A673 (cell line): ENCODE measurements around the gene SOCS7.

Source experiments
- CTCF ChIP-seq: fragments of 300-800, 200-600 bp; sonication (generic); conservative IDR thresholded peaks from 2 replicates; pipeline ENCODE4 v1.5.1; 2017; ENCODE audit warnings: low read depth, mild to moderate bottlenecking, antibody characterized with exemption, low read length, moderate library complexity, mixed read lengths
- EZH2 ChIP-seq: fragments of 200-600 bp; sonication (generic); IDR thresholded peaks from 2 replicates; pipeline ENCODE4 v1.6.1; 2017; ENCODE audit warnings: borderline replicate concordance, low read depth, mild to moderate bottlenecking, mixed read lengths, antibody characterized with exemption, low read length; ENCODE audit not compliant: poor library complexity, severe bottlenecking

DNA sequence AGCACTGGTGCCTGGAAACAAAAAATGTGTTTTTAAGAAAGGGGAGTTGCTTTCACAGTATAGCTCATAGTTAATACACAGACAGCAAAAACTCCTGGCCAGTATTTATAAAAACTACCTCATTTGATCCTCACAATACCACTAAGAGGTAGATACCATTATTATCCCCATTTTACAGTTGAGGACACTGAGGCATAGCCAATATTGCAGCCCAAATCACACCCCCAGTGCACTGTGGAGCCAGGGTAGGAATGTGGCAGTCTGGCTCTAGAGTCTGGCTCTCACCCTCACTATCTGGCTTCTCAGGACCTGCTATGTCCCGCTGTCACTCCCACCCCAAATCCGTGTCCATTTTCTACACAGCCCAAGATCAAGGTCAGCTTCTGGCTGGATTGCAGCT lies 79.2 kb downstream of the SOCS7 start:
- no peak for TF ChIP-seq CTCF
- TF ChIP-seq EZH2, result no peak
